WTC11 (cell line): ENCODE results near the gene CDH6.

Experiments
- ATF1 ChIP-seq: sonication (generic); formaldehyde crosslinking; IDR thresholded peaks from 2 replicates; pipeline ENCODE4 v1.8.1; 2023; ENCODE audit warnings: mild to moderate bottlenecking, moderate library complexity, missing genetic modification reagents
- CREB1 ChIP-seq: sonication (generic); formaldehyde crosslinking; IDR thresholded peaks from 2 replicates; pipeline ENCODE4 v1.8.0; 2023; ENCODE audit warnings: mild to moderate bottlenecking, missing genetic modification reagents
- CTCF ChIP-seq: fragments of 200-600 bp; IDR thresholded peaks from 2 replicates; pipeline ENCODE4 v1.8.0; 2022; ENCODE audit warnings: antibody characterized with exemption
- ETV6 ChIP-seq: sonication (generic); formaldehyde crosslinking; IDR thresholded peaks from 2 replicates; pipeline ENCODE4 v1.8.1; 2022; ENCODE audit warnings: mild to moderate bottlenecking, missing genetic modification reagents
- NFYB ChIP-seq: sonication (generic); formaldehyde crosslinking; conservative IDR thresholded peaks from 2 replicates; pipeline ENCODE4 v1.8.0; 2022; ENCODE audit warnings: low read depth, missing genetic modification reagents
- NR1H2 ChIP-seq: sonication (generic); formaldehyde crosslinking; IDR thresholded peaks from 2 replicates; pipeline ENCODE4 v1.9.0; 2021; ENCODE audit warnings: mild to moderate bottlenecking, moderate library complexity, missing genetic modification reagents
- USF2 ChIP-seq: sonication (generic); formaldehyde crosslinking; IDR thresholded peaks from 2 replicates; pipeline ENCODE4 v1.8.1; 2023; ENCODE audit warnings: mild to moderate bottlenecking, missing genetic modification reagents, moderate library complexity
- ZNF281 ChIP-seq: sonication (generic); formaldehyde crosslinking; IDR thresholded peaks from 2 replicates; pipeline ENCODE4 v1.8.0; 2023; ENCODE audit warnings: mild to moderate bottlenecking, missing genetic modification reagents
- ZNF396 ChIP-seq: fragments of 250-450 bp; sonication (Bioruptor Pico); IDR thresholded peaks from 2 replicates; pipeline ENCODE4 v1.8.0; 2021; ENCODE audit warnings: mild to moderate bottlenecking, moderate library complexity, borderline replicate concordance
- TF ChIP-seq, protein P1 (sequence below): sonication (generic); formaldehyde crosslinking; IDR thresholded peaks from 2 replicates; pipeline ENCODE4 v1.8.1; 2022; ENCODE audit warnings: mild to moderate bottlenecking, moderate library complexity, missing genetic modification reagents

DNA sequence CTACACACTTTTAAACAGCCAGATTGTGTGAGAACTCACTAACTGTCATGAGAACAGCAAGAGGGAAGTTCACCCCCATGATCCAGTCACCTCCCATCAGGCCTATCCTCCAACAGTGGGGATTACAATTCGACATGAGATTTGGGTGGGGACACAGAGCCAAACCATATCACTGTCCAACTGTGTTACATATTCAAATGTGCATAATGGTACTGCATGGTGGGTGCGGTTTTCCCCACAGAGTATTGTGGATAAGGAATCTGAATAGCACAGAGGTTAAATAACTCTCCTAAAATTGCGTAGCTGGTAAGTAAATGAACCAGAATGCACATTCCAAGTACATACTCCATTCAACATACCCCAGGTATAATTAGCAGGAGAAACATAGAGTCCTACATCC, 32.1 kb downstream of the CDH6 start:
- TF ChIP-seq CTCF (no peak), CREB1 (no peak), ZNF396 (CRISPR knock-in tag) (no peak), ETV6 (CRISPR knock-in tag) (no peak), ATF1 (CRISPR knock-in tag) (no peak), NR1H2 (CRISPR knock-in tag) (no peak), NFYB (CRISPR knock-in tag) (no peak), USF2 (CRISPR knock-in tag) (no peak), ZNF281 (CRISPR knock-in tag) (no peak)
- TF ChIP-seq, protein P1, sequence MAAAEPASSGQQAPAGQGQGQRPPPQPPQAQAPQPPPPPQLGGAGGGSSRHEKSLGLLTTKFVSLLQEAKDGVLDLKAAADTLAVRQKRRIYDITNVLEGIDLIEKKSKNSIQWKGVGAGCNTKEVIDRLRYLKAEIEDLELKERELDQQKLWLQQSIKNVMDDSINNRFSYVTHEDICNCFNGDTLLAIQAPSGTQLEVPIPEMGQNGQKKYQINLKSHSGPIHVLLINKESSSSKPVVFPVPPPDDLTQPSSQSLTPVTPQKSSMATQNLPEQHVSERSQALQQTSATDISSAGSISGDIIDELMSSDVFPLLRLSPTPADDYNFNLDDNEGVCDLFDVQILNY (CRISPR knock-in tag): no peak
